Thoracic aorta (tissue), 2 donors: Measurements from ENCODE around the gene CCL22. TPM values are rescaled to one million over a fixed set of nuclear protein-coding genes. Genes with fewer than 3 reads are reported as not detected.

ENCODE experiments used
- ATAC-seq: fragments of 150-250 bp; one replicate; pipeline ENCODE4 v1.8.0; 2017; ENCODE audit warnings: low read depth; ENCODE audit not compliant: insufficient number of reproducible peaks, low FRiP score
- DNase-seq: peaks from one replicate; pipeline ENCODE4 v3.0.0-alpha.2; 2020; ENCODE audit warnings: low spot score
- H3K27ac ChIP-seq, 2 donors: fragments of 200-600 bp; sonication (generic); 1 replicate in 1 of 2; 2 replicates in 1 of 2; pipeline ENCODE4 v1.5.1; 2016; ENCODE audit warnings: mild to moderate bottlenecking in 2 of 2, moderate library complexity in 2 of 2
- H3K27me3 ChIP-seq: fragments of 200-600 bp; sonication (generic); replicated peaks from 2 replicates; pipeline ENCODE4 v1.6.0; 2016; ENCODE audit warnings: mild to moderate bottlenecking; ENCODE audit not compliant: insufficient read depth
- H3K36me3 ChIP-seq: fragments of 200-600 bp; sonication (generic); one replicate; pipeline ENCODE4 v1.5.1; 2016
- H3K4me1 ChIP-seq, 2 donors: fragments of 200-600 bp; sonication (generic); 1 replicate in 1 of 2; 2 replicates in 1 of 2; pipeline versions ENCODE4 v1.5.1 to v1.6.0; 2016; ENCODE audit warnings: low read depth in 2 of 2, mild to moderate bottlenecking in 1 of 2; ENCODE audit not compliant: control insufficient read depth in 1 of 2
- H3K4me3 ChIP-seq: fragments of 200-600 bp; sonication (generic); 2 replicates; pipeline ENCODE4 v1.5.1; 2016; ENCODE audit warnings: mild to moderate bottlenecking
- H3K9me3 ChIP-seq: fragments of 200-600 bp; sonication (generic); 2 replicates; pipeline ENCODE4 v1.5.1; 2016
- CTCF ChIP-seq: fragments of 200-600 bp; sonication (generic); IDR thresholded peaks from one replicate; pipeline ENCODE4 v1.5.1; 2019; ENCODE audit warnings: antibody characterized with exemption
- total RNA-seq, 2 donors: library from RNA; depleted of rRNA; stranded (reverse); fragments of >200 nt; gene quantifications; one replicate each; pipeline versions ENCODE4 v1.1.0 to v1.2.3, GENCODE V29; 2016

Gene CCL22
- total RNA-seq, 2 donors from 2014 or later, result not detected

- Histone ChIP-seq H3K4me3 (no peak overlapping the region), H3K9me3 (no peaks in the 10 kb centered on the region), H3K27ac (no peak overlapping the region), H3K36me3 (no peaks in the 10 kb centered on the region), H3K4me1 (no peaks in the 10 kb centered on the region), H3K27me3 (no peaks in the 10 kb centered on the region)
- ATAC-seq, result no peak
- DNase-seq, result no peak
- TF ChIP-seq CTCF, result no peak
These were observed 10.7 kb upstream of the CCL22 start for GRCh38 chr16:57347858-57348257.

GRCh38 chr16:57348327-57348726 lies 10.3 kb upstream of the CCL22 start:
- DNase-seq (no peak), ATAC-seq (no peak)
- Histone ChIP-seq H3K4me3 (no peak overlapping the region), H3K36me3 (no peaks in the 10 kb centered on the region), H3K27ac (no peak overlapping the region), H3K4me1 (no peaks in the 10 kb centered on the region), H3K9me3 (no peaks in the 10 kb centered on the region), H3K27me3 (no peaks in the 10 kb centered on the region)
- TF ChIP-seq CTCF, result no peak

GRCh38 chr16:57349212-57350031 lies 9.2 kb upstream of the CCL22 start:
- Histone ChIP-seq H3K36me3 (no peaks in the 10 kb centered on the region), H3K9me3 (no peaks in the 10 kb centered on the region), H3K27me3 (no peaks in the 10 kb centered on the region), H3K4me3 (no peak overlapping the region), H3K4me1 (no peaks in the 10 kb centered on the region), H3K27ac (no peak overlapping the region)
- no peak for ATAC-seq
- no peak for TF ChIP-seq CTCF
- DNase-seq, result no peak

- Histone ChIP-seq H3K27me3 (no peaks in the 10 kb centered on the region), H3K4me3 (no peak overlapping the region), H3K36me3 (no peaks in the 10 kb centered on the region), H3K4me1 (no peaks in the 10 kb centered on the region), H3K27ac (no peak overlapping the region), H3K9me3 (no peaks in the 10 kb centered on the region)
- ATAC-seq (no peak), DNase-seq (no peak)
- no peak for TF ChIP-seq CTCF
These were observed 5.9 kb upstream of the CCL22 start for GRCh38 chr16:57352636-57353047.

GRCh38 chr16:57354311-57354710 lies 4.3 kb upstream of the CCL22 start:
- ATAC-seq (no peak), DNase-seq (no peak)
- Histone ChIP-seq H3K27ac (no peak overlapping the region), H3K4me3 (no peak overlapping the region), H3K36me3 (no peaks in the 10 kb centered on the region), H3K4me1 (no peaks in the 10 kb centered on the region), H3K27me3 (no peaks in the 10 kb centered on the region), H3K9me3 (no peaks in the 10 kb centered on the region)
- no peak for TF ChIP-seq CTCF
